Transverse colon (tissue), 4 donors: Measurements from ENCODE around the gene ETNK2.

Experiments used
- CTCF ChIP-seq, 5 experiments: fragments of 200-600 bp in 3 of 5; fragments of 450-650 bp in 2 of 5; sonication (generic) in 3 of 5; IDR thresholded peaks; 1 replicate in 2 of 5; 2 replicates in 3 of 5; pipeline ENCODE4 v1.5.1; 2016 to 2017; ENCODE audit warnings: antibody characterized with exemption in 5 of 5, inconsistent platforms in 3 of 5, mild to moderate bottlenecking in 2 of 5, moderate library complexity in 1 of 5
- POLR2AphosphoS5 ChIP-seq, 3 donors: sonication (generic); formaldehyde crosslinking; IDR thresholded peaks; one replicate each; pipeline ENCODE4 v1.6.1; 2016; ENCODE audit warnings: antibody characterized with exemption in 3 of 3

DNA sequence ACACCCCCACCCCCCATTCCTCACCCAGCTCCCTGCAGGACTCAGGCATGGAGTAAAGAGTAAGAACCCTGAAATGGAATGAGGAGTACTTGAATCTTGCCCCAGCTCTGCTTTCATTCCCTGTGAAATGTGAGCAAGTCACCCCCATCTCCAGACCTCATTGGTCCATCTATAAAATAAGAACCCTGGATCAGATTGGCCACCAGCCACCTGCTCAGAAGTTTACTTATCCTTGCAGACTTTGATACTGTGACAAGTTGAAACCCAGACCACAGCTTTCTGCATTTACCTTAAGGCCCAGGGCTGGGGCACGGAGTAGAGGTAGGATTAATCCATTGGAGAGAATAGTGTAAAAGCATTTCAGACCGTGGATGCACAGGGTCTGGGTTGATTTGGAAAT is 42.2 kb upstream of the ETNK2 start:
- TF ChIP-seq CTCF (IDR thresholded peaks at IDR 0.05) (no peak), POLR2AphosphoS5 (IDR thresholded peaks at IDR 0.05) (no peak)
